GM18868 (cell line): ENCODE results near the gene CELSR1.

Experiments used
- ATAC-seq: cut with Tn5 transposase; IDR thresholded peaks from one replicate; pipeline ENCODE4 v1.9.1; 2021; ENCODE audit warnings: mild to moderate bottlenecking, moderate library complexity; ENCODE audit not compliant: unreplicated experiment

CELSR1 gene

GRCh38 chr22:46462726-46463371 lies 74.6 kb downstream of the CELSR1 start:
- ATAC-seq, result no peak

GRCh38 chr22:46461566-46462180 lies 75.7 kb downstream of the CELSR1 start:
- no peak for ATAC-seq

- ATAC-seq, result no peak
These were observed 76.6 kb downstream of the CELSR1 start for GRCh38 chr22:46460857-46461256.

- ATAC-seq, result no peak
These were observed 77.9 kb downstream of the CELSR1 start for GRCh38 chr22:46459347-46460065.

- ATAC-seq, result no peak
These were observed 78.9 kb downstream of the CELSR1 start for GRCh38 chr22:46458525-46458924.

- no peak for ATAC-seq
These were observed 79.6 kb downstream of the CELSR1 start for GRCh38 chr22:46457502-46458488.

GRCh38 chr22:46456818-46457163 lies 80.6 kb downstream of the CELSR1 start:
- ATAC-seq, result no peak

GRCh38 chr22:46455446-46455845 lies 82.0 kb downstream of the CELSR1 start:
- no peak for ATAC-seq

GRCh38 chr22:46454504-46455269 lies 82.7 kb downstream of the CELSR1 start:
- no peak for ATAC-seq

GRCh38 chr22:46453829-46454503 lies 83.5 kb downstream of the CELSR1 start:
- ATAC-seq, result no peak

- no peak for ATAC-seq
These were observed 84.2 kb downstream of the CELSR1 start for GRCh38 chr22:46453006-46453828.

- ATAC-seq, result no peak
These were observed 85.0 kb downstream of the CELSR1 start for GRCh38 chr22:46452195-46453005.

- ATAC-seq, result no peak
These were observed 85.7 kb downstream of the CELSR1 start for GRCh38 chr22:46451741-46452140.

- no peak for ATAC-seq
These were observed 86.4 kb downstream of the CELSR1 start for GRCh38 chr22:46450931-46451561.

- no peak for ATAC-seq
These were observed 87.3 kb downstream of the CELSR1 start for GRCh38 chr22:46449974-46450745.

GRCh38 chr22:46449116-46449691 lies 88.2 kb downstream of the CELSR1 start:
- no peak for ATAC-seq
